NCI-H82 treated with DMSO at 0.1 percent for 48 hours (cell line): Measurements from ENCODE around the gene HIVEP2.

ENCODE experiments used
- DNase-seq: peaks from one replicate; lab custom pipeline; 2025; ENCODE audit not compliant: unreplicated experiment; lab: John Stamatoyannopoulos, UW

HIVEP2 gene

DNA sequence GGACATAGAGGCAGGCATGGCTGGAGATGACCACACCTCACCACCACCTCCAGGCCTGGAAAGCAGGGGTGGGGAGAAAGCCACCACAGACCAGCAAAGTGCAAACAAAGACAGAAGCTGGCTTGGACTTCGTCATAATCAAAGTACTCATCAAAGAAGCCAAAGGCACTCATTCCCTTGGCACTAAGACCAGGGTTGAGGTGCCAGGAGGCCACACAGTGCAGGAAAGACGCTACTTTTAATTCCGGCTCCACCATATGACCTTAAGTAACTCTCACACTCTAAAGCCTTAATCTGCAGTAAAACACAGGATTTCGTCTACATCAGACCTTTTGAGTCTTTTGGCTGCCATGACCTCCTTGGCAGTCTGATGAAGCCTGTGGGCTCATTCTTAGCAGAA lies 123.1 kb downstream of the HIVEP2 start:
- no peak for DNase-seq

DNA sequence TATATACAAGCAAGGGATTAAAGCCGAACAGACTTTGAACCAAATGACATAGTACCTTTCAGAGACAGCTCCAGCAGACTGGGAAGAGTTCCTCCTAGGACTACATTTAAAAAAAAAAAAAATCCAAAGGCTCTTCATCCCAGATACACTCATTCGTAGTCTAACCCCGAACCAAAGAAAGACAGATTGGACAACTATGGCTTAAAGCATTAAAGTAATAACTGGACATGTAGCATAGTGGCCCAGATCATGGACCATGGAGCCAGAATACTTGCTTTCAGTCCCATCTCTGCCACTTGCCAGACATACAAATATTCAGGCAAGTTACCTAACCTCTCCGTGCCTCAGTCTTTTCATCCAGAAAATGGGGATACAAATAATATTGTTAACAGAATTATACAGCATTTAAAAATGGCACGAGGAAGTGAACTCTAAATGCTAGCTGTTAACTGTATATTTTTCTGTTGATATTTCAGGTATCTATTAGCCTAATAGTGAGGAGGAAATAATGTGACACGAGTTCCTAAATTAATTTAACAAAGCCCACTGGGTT lies 123.7 kb downstream of the HIVEP2 start:
- DNase-seq = no peak

DNA sequence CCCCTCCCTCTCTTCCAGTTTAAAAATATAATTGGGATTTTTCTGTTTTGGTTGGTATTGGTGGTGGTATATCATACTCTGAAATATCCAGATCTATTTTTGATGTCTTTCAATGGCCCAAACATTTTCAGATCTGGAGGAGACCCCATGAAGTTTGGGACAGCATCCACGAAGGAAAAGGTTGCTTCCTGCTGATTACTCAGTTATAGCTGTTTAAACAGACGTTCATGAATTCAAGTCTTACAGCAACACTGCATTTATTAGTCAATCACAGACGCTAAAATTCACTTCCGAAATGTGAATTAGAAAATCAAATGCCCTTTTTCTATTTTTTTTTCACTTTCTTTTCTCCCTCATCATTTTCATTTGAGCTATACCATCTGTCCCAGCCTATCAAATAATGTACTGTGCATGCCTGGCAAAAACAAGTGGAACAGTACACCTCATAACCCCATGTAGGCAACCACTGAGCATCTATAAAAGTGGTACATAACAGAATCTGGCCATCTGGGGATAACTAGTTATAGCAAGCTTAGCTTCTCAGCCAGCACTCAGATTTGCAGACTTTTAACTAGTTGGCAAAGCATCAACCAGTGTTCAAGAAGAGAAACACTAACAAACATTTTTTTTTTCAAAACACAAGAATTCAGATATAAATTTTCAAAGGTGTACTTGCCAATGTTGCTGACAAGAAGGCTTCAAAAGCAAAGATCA lies 124.5 kb downstream of the HIVEP2 start:
- DNase-seq = no peak

DNA sequence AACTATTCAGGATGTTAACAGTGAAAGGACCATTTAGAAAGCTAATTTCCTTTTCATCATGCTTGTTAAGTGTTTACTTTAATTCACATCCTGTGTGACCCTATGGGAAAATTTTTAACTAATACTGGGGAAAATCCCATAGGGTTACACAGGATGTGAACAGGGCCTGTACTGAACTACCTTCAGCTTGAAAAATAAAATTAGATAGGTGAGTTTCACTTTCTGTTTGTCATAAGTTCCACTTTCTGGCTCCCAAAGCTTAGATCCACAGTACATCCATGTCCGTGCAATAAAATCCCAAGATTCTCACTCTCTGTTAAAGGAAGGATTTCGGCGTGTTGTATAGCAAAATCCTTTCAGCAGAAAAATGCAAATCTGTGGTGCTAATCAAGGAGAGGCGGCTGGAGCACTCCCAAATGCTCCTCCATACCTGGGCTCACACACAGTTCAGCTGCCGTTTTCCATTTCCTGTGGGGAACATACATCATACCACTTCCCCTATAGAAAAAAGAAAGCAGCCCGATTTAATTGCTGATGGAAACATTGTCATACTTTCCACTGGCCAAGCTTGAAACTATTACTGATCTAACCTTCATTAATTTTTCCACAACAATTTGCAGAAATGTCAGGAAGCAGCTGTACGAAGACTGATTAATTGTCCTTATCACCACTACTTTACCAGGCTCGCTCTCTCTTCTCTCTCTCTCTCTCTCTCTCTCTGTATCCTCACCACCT lies 125.2 kb downstream of the HIVEP2 start:
- DNase-seq = no peak

DNA sequence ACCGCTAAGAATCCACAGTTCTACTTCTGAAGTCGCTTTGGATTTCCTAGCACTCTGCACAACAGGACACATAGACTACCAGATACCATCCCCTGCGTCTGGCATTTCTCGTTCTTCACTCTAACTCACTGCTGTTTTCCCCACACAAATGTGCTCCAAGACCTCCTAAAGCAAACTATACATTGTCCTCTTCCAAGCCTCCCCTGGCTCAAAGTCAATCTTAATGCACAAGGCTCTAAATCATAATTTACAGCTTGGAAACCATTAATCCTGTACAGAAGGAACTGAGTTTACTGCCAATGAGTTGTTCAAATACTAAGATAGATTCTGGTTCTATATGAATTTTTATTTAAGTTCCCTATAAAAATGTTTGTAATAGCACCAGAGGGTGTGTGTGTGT lies 128.5 kb downstream of the HIVEP2 start:
- no peak for DNase-seq

DNA sequence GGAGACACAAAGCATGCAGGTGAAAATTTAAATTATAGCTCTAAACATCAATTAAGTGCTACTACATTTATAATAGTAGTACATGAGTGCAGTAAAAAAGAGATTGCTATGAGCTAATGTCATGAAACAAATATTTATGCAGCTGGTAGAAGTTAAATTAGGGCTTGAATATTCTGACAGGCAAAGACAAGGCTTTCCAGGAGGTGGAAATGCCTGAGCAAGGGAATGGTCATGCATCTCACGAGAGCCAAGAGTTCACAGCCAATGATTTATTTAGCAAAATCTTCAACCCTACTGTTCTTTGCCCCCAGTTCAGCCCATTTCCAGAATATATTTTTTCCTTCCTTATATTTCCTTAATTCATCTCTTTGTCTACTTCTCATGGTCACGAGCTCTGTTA lies 128.9 kb downstream of the HIVEP2 start:
- no peak for DNase-seq

DNA sequence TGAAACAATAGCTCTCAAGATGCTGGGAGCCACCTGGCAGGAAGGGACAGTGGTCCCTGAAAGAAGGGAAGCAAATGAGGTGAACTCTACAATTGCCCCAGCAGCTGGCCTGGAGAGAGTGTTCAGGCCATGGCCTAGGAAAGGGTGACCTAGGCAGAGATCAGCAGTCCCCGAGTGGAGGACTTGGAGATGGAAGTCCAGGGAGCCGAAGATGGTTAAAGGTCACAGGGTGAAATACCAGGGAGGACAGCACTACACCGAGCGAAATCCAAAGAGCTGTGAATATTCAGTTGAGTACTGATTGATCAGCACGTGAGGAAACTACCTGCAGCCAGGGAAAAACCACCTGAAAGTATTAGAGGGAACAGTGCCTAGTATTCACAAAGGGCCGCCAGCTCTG lies 133.1 kb downstream of the HIVEP2 start:
- no peak for DNase-seq

DNA sequence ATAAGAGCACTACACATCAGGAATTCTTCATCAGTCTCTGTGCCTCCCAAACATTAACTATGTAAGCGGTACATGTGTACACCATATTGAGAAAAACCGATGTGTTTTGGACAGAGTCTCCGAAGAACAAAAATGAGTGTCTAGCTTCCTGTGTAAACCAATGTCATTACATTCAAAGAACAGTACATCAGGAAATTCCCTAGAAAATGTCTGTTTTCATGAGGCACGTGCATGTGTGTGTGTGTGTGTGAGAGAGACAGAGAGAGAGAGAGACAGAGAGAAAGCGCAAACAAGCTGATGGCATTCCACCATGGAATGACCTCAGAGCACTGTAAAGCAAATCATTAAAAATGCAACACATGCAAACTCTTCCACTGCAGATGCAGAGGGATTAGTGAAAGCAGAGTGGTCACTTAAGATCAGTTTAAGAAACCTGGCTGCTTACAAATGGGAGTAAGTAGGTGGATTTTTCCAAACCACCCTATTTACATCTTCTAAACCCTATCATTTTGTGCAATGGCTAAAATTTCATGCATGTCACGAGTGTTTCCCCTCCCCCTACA lies 133.9 kb downstream of the HIVEP2 start:
- peak; percentile 10 for DNase-seq

DNA sequence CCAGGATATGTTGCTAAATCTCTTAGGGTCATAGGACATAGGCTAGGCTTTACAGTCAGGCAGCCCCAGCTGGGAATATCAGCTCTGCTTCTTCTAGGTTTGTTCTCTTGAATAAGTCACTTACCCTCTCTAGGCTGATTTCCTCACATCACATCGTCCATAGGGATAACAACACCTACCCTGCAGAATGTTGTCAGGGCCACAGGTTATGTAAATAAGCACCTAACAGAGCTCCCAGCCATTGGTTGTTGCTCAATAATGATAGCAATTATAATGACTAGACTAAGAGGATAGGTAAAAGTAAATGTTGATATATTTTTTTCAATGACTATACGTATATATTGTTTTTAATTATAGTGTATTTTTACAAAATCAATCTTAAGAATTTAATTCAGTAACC lies 135.0 kb downstream of the HIVEP2 start:
- no peak for DNase-seq

DNA sequence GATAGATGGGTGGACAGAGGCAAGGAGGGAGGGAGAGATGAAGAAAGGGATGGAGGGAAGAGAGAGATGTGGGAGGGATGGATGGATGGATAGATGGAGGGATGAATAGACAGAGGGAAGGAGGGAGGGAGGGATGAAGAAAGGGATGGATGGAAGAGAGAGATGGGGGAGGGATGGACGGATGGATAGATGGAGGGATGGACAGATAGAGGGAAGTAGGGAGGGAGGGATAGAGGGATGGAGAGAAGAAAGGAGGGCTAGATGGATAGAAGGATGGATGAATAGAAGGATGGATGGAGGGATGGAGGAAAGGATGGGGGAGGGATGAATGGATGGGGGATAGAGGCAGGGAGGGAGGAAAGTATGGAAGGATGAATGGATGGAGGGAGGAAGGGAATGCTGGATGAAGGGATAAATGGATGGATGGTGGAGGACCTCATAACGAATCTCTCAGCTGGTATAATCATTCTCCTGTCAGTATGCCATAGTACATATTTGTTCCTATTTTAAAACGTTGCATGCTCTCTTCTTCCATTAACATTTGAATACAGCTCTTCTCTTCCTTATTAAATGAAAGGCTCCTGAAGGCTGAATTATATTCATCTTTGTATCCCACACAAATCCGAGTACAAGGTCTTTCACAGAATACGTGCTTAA lies 136.4 kb downstream of the HIVEP2 start:
- DNase-seq = no peak

DNA sequence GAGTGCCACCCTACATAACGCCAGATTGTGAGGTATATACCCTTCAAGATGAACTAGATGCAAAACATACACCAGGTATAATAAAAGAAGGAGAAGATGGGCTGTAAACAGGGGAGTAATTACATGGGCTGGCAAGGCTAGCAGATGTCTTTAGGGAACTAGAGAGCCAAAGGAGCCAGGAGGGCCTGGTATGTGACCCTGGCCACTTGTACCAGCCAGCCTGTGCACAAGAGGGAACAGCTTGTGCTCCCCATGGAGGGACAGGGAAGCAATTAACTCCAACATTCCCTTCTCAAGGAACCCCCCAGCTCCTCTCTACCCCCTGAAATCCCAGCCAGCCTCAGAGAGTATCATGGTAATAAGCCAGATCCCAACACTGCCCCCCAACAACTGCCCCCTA lies 139.9 kb downstream of the HIVEP2 start:
- no peak for DNase-seq

DNA sequence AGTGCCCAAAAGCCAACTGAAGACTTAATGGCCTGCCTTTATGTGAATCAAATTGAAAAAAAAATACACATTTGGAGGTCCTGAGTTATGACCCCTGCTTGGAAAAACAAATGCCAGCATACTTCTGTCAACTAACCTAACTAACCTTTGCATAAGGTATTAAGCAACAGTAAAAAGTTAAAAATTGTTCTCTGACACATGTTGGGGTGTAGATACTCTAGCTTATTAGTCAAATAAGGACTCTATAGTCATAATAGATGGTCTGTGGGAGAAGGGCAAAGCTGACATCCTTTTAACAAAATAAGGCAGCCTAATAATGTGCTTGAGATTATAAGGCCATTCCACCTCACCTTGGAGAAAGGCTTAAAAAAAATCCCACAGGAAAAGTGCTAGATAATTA lies 140.5 kb downstream of the HIVEP2 start:
- no peak for DNase-seq

DNA sequence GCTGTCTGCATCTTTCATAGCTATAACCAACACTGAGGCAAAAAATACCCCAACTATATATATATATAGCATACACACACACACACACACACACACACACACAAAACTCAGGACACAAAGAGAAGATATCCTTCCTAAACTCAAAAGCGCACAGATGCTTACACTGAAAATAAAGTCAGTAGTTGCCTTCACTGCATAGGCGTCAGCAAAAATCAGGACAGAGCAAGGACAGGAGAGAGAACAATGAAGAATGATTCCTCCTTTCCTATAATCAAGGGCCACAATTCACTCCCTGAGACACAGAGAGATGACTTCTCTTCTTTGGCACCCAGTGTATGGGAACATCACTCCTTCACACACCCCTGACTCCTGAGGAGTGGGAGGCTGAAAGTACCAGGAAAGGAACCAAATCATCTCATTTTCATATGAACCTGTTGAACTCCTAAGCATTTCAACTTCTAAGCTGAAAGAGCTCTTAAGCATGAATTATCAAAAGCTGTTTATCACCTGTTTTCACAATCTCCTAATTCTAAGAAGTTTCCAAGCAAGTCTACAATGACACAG lies 141.4 kb downstream of the HIVEP2 start:
- no peak for DNase-seq

DNA sequence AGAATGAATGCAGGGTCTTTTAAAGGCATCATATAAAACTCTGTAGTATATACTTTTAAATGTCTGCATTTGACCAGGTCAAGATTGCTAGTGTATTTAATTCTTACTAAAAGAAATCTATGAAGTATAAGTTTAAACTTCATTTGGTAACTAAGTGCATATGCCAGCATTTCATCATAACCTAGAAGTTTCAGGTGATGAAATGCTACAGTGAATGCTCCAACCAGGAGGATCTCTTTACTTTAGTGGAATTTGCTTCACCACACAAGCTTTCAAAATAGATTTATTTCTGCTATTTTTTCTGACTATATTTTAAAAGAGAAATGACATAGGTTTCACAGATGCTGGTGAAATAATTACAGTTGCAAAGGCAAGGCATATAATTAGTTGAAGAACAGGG lies 141.9 kb downstream of the HIVEP2 start:
- DNase-seq = no peak

DNA sequence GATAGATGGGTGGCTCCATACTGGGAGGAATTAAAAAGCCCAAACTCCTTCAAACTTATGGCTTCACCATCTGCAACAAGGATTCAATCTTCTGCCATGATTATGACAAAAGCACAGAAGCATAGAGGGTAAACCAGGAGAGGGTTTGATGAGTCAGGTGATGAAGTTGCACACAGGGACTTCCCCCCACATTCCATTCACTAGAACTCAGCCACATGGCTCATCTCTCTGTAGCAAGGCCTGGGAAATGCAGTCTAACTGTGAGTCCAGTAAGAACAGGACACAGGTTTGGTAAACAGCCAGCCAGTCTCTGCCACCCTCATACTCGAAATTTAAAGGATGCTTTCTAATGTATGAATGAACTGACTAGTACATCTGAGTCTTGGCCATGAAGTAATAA lies 142.9 kb downstream of the HIVEP2 start:
- no peak for DNase-seq

DNA sequence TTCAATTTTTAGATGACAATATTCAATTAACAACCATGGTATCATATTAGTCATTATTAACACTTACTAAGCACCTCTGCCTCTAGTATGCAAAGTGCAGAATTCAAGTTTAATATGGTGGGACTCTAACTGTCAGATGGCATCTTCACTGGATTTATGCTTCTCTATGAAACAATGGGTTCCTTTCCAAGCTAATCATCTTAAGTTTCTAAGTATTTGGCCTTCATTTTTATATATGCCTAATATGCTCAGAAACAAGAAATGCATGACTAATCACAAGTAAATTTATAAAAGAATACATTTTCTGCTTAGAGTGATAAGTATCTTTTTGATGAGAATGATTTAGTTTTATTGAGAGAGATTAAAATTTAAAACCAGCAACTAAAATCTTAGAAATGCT lies 144.7 kb downstream of the HIVEP2 start:
- no peak for DNase-seq

DNA sequence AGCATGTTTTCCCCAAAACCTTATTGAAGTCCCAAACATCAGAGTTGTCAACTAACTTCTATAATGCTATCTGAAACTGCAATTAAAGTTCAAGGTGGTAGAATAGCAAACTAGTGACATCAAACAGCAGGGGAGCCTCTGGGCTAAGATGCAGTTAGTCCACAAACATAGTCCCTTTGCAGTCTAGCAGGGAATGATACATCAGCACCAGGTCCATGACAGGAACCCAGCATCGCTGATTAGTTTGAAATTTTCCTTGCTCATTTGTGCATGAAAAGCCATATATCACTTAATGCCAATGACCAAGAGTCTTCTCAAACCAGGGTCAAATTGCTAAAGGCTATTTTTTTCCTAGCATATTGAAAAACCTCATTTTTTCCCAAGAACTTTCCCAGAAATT lies 145.3 kb downstream of the HIVEP2 start:
- no peak for DNase-seq

DNA sequence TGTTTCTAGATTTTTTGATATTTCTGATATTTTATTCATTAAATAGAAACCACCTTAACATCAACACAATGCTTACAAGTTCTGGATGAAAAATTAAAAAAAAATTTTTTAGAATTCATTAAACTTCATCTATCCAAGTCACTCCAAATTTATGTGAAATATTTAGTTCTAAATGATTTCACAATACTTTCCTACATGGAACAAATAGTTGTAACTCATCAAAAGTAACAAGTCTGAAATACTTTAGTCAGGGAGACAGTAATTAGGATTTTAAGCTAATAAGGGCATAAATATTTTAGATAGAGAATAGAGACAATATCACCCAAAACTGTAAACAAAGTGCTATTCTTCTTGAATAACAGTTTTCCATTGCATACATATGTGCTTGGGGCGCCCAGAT lies 147.8 kb downstream of the HIVEP2 start:
- DNase-seq = no peak

DNA sequence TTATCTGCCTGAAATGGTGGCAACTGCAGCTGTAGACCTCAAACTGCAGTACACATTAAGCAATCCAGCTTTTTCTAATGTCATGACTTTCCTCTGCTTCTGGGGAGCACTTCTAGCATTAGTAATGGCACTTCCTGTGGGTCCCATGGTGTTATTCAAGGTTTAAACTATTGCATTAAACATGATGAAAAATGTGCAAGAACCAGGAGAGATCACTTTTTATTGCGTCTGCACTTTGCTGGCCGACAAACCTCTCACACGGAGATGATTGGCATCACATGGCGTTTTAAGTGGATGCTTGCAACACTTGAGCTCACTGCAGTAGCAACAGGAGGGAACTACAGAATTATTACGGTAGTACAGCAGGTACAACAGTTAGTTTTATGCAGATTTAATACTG lies 148.4 kb downstream of the HIVEP2 start:
- DNase-seq = no peak

DNA sequence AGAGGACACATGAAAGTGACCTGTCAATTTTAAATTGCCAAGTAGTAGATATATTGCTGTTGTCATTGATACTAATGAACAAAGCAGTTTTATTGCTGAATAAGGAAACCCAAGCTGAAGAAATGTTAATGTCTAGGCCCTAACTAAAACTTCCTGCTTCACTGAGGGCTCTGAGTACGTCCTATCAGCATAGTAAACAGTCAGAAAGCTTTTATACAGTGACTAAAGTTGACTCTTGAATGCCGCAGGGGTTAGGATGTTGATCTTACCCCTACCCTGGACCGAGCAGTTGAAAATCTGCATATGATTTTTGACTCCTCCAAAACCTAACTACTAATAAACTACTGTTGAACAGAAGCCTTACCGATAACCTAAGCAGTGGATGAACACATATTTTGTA lies 149.0 kb downstream of the HIVEP2 start:
- DNase-seq = no peak

DNA sequence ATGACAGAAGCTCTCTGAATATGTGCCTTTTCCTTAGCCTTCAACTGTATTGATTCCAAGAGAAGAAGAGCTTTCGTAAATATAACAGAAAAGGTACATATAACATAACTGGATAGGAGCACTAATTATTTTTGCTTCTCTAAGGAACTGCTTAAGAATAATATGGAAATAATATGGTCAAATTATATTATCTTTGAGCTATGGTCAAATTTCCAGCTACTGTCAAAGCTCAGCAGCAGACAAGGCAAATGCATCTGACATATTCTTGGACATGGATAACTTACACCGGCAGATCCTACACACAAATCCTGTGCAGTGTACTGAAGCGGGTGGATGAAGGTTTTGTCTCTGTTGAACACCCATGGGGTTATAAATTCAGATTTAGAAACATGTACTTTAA lies 150.6 kb downstream of the HIVEP2 start:
- DNase-seq = no peak
